PC-3 (cell line): Measurements from ENCODE around the gene ANTXR1. TPM values are rescaled to one million over a fixed set of nuclear protein-coding genes. Genes with fewer than 3 reads are reported as not detected.

Experiments
- ATAC-seq: fragments of 200-7000 bp; cut with Tn5 transposase; 2 replicates; pipeline ENCODE4 v1.9.1; 2020; ENCODE audit warnings: mild to moderate bottlenecking, moderate library complexity
- Bru-seq: library from RNA; stranded (reverse); fragments of 400-500 nt; gene quantifications from one replicate; lab custom pipeline; 2021; lab: Mats Ljungman, UMichigan
- BruChase-seq, 2 experiments: library from RNA; stranded (reverse); fragments of 400-500 nt; gene quantifications; one replicate each; lab custom pipeline; 2021; lab: Mats Ljungman, UMichigan
- BruUV-seq: library from RNA; stranded (reverse); fragments of 400-500 nt; replicated peaks from 2 replicates; lab custom pipeline; 2021; lab: Mats Ljungman, UMichigan
- CTCF ChIA-PET: fragments of 300-600 bp; sonication (Branson Sonifier 250); formaldehyde crosslinking; loops from one replicate; lab custom pipeline; 2022; ENCODE audit warnings: antibody characterized with exemption; lab: Charles Lee
- POLR2A ChIA-PET: fragments of 300-600 bp; sonication (Branson Sonifier 250); formaldehyde crosslinking; loops from one replicate; lab custom pipeline; 2022; ENCODE audit warnings: antibody characterized with exemption; ENCODE audit not compliant: unreplicated experiment; lab: Charles Lee
- DNase-seq: peaks from one replicate; pipeline ENCODE4 v3.0.0-alpha.2; 2015
- H2AFZ ChIP-seq: fragments of 300-600 bp; sonication (generic); 2 replicates; pipeline ENCODE4 v1.6.0; 2016; ENCODE audit warnings: antibody characterized with exemption, low read length
- H3F3A ChIP-seq: fragments of 300-600 bp; sonication (generic); one replicate; pipeline ENCODE4 v1.6.0; 2017; ENCODE audit warnings: antibody characterized with exemption, low read length, control low read depth, mild to moderate bottlenecking; ENCODE audit not compliant: unreplicated experiment
- H3K27ac ChIP-seq: fragments of 300-600 bp; sonication (generic); 2 replicates; pipeline ENCODE4 v1.5.1; 2016; ENCODE audit warnings: mild to moderate bottlenecking, low read length
- H3K27me3 ChIP-seq: fragments of 300-600 bp; sonication (generic); 2 replicates; pipeline ENCODE4 v1.6.1; 2016; ENCODE audit warnings: low read length, mixed read lengths
- H3K36me3 ChIP-seq: fragments of 300-600 bp; sonication (generic); 2 replicates; pipeline ENCODE4 v1.6.1; 2016; ENCODE audit warnings: low read depth, mixed run types, low read length, mixed read lengths
- H3K4me1 ChIP-seq: fragments of 300-600 bp; sonication (generic); 2 replicates; pipeline ENCODE4 v1.5.1; 2016; ENCODE audit warnings: low read length; ENCODE audit not compliant: insufficient read depth
- H3K4me2 ChIP-seq: fragments of 300-600 bp; sonication (generic); 2 replicates; pipeline ENCODE4 v1.6.0; 2016; ENCODE audit warnings: low read length
- H3K4me3 ChIP-seq: fragments of 300-600 bp; sonication (generic); 2 replicates; pipeline ENCODE4 v1.5.1; 2016; ENCODE audit warnings: mild to moderate bottlenecking, low read length, mixed read lengths
- H3K79me2 ChIP-seq: fragments of 300-600 bp; sonication (generic); 2 replicates; pipeline ENCODE4 v1.6.1; 2017; ENCODE audit warnings: low read length, mixed read lengths
- H3K9ac ChIP-seq: fragments of 300-600 bp; sonication (generic); 2 replicates; pipeline ENCODE4 v1.6.0; 2016; ENCODE audit warnings: mild to moderate bottlenecking, low read length
- H3K9me2 ChIP-seq: fragments of 300-600 bp; sonication (generic); replicated peaks from 2 replicates; pipeline ENCODE4 v1.6.1; 2016; ENCODE audit warnings: mixed run types, low read length, mixed read lengths
- H3K9me3 ChIP-seq: fragments of 300-600 bp; sonication (generic); 2 replicates; pipeline ENCODE4 v1.6.1; 2016; ENCODE audit warnings: low read length, mixed read lengths
- H4K20me1 ChIP-seq: fragments of 300-600 bp; sonication (generic); 2 replicates; pipeline ENCODE4 v1.6.1; 2016; ENCODE audit warnings: low read length, mixed read lengths
- CTCF ChIP-seq: fragments of 300-600 bp; sonication (generic); conservative IDR thresholded peaks from 2 replicates; pipeline ENCODE4 v1.5.1; 2017; ENCODE audit warnings: antibody characterized with exemption, low read depth, mild to moderate bottlenecking, low read length
- EZH2 ChIP-seq: fragments of 300-600 bp; sonication (generic); IDR thresholded peaks from one replicate; pipeline ENCODE4 v1.6.1; 2017; ENCODE audit warnings: antibody characterized with exemption, mild to moderate bottlenecking, low read length; ENCODE audit not compliant: unreplicated experiment
- EZH2phosphoT487 ChIP-seq: fragments of 300-600 bp; sonication (generic); IDR thresholded peaks from 2 replicates; pipeline ENCODE4 v1.6.1; 2018; ENCODE audit warnings: mild to moderate bottlenecking, antibody characterized with exemption, low read length, borderline replicate concordance
- intact Hi-C: fragments of 100-400 bp; cut with micrococcal nuclease; formaldehyde crosslinking; loops from 2 replicates; pipeline ENCODE4 v1.9.0; 2023
- long read RNA-seq: library from polyadenylated mRNA; unstranded; transcript quantifications from one replicate; pipeline ENCODE4 v2.0.0, GENCODE V29; 2021; ENCODE audit not compliant: unreplicated experiment
- total RNA-seq: library from RNA; depleted of rRNA; stranded (reverse); fragments of >200 nt; gene quantifications from 2 replicates; pipeline ENCODE4 v1.2.3, GENCODE V29; 2014; rRNA removed

ANTXR1 gene
- total RNA-seq (31.1 and 31.2 TPM in 2 replicates), Bru-seq, nascent RNA (percentile 73 among the genes with signal in this experiment), BruChase-seq, experiment 1, labeled RNA remaining after a 6-hour chase (percentile 66 among the genes with signal in this experiment), BruChase-seq, experiment 2, labeled RNA remaining after a 2-hour chase (percentile 66 among the genes with signal in this experiment)
- long read RNA-seq, full-length matches to known transcripts: 4 of 27 reads
- long read RNA-seq, partial matches to known transcripts: 17 of 27 reads
- long read RNA-seq, other reads (novel, unspliced or antisense): 6 of 27 reads

- 0 out of 2 replicates have a peak, but pooled peaks have one; percentile 5 for TF ChIP-seq CTCF
- no peak for TF ChIP-seq EZH2phosphoT487
- H3K4me1 ChIP-seq: peaks cover 8% of the 10 kb centered on the region; the same call in 1 of the 2 replicates
- POLR2A ChIA-PET: interaction anchor here (0.7 kb wide), 1 partner anchor 439 kb away, joined by 3 read pairs; no protein-coding TSS in a partner anchor
- intact Hi-C loops: loop anchor here (1.0 to 10.0 kb wide), 3 partner anchors 70 to 294 kb away; no protein-coding TSS in a partner anchor
- H3K27ac ChIP-seq: peak within 1 kb of the TSS; percentile 11
- H2AFZ ChIP-seq: peak within 1 kb of the TSS; percentile 89
- no peaks in the 10 kb centered on the region for H3K9me3 ChIP-seq
- TSS peak; percentile 50 for BruUV-seq
- H4K20me1 ChIP-seq: no peaks in the 10 kb centered on the region
- ATAC-seq: peak; percentile 83
- CTCF ChIA-PET: interaction anchor here (0.6 to 0.7 kb wide), 5 partner anchors 9 to 172 kb away, joined by 3 to 9 read pairs (median 6); no protein-coding TSS in a partner anchor
- no peaks in the 10 kb centered on the region for H3K27me3 ChIP-seq
- peak within 1 kb of the TSS; percentile 86 for H3K9ac ChIP-seq
- peak; percentile 80 for DNase-seq
- peaks cover 50% of the 10 kb centered on the region for H3K79me2 ChIP-seq
- no peaks in the 10 kb centered on the region for H3K9me2 ChIP-seq
- H3K36me3 ChIP-seq: no peaks in the 10 kb centered on the region
- H3K4me2 ChIP-seq: peak within 1 kb of the TSS; percentile 88
- peak within 1 kb of the TSS; percentile 89 for H3K4me3 ChIP-seq
- H3F3A ChIP-seq: no peaks in the 10 kb centered on the region
These were observed at the start of gene ANTXR1 for GRCh38 chr2:69013142-69013839. Gene ANTXR1, plus strand, starts transcription at chr2:69013179. Its CDS starts 321 bp downstream, at chr2:69013500.

GRCh38 chr2:68964282-68964681 is 48.7 kb upstream of the ANTXR1 start:
- H4K20me1 ChIP-seq: no peaks in the 10 kb centered on the region
- no peaks in the 10 kb centered on the region for H3K79me2 ChIP-seq
- H3K4me3 ChIP-seq: no peak overlapping the region
- CTCF ChIA-PET: no interaction called here
- H3K27me3 ChIP-seq: no peaks in the 10 kb centered on the region
- no peak for TF ChIP-seq EZH2phosphoT487
- no peak for TF ChIP-seq EZH2
- no peak for TF ChIP-seq CTCF
- H3K4me2 ChIP-seq: no peak overlapping the region
- intact Hi-C loops: no loop called here
- POLR2A ChIA-PET: no interaction called here
- no peaks in the 10 kb centered on the region for H3K9me3 ChIP-seq
- no peak for DNase-seq
- H2AFZ ChIP-seq: no peak overlapping the region
- H3K36me3 ChIP-seq: no peaks in the 10 kb centered on the region
- no peaks in the 10 kb centered on the region for H3F3A ChIP-seq
- ATAC-seq: no peak
- H3K27ac ChIP-seq: no peak overlapping the region
- no peak overlapping the region for H3K9ac ChIP-seq
- no TSS peak for BruUV-seq
- H3K4me1 ChIP-seq: no peaks in the 10 kb centered on the region
- no peaks in the 10 kb centered on the region for H3K9me2 ChIP-seq
